HG02610 (cell line): ENCODE data around the gene AURKAIP1.
A peak's percentile ranks its signal among the peaks of the same experiment; 100 is the strongest.
"Not testable (repeated sequence)": the region's sequence is repeated elsewhere in the genome, so short reads cannot be mapped to it uniquely, and the experiment has no call there.

Experiments used
- ATAC-seq: cut with Tn5 transposase; IDR thresholded peaks from one replicate; pipeline ENCODE4 v1.9.1; 2021; ENCODE audit warnings: mild to moderate bottlenecking, moderate library complexity; ENCODE audit not compliant: unreplicated experiment

Gene AURKAIP1

DNA sequence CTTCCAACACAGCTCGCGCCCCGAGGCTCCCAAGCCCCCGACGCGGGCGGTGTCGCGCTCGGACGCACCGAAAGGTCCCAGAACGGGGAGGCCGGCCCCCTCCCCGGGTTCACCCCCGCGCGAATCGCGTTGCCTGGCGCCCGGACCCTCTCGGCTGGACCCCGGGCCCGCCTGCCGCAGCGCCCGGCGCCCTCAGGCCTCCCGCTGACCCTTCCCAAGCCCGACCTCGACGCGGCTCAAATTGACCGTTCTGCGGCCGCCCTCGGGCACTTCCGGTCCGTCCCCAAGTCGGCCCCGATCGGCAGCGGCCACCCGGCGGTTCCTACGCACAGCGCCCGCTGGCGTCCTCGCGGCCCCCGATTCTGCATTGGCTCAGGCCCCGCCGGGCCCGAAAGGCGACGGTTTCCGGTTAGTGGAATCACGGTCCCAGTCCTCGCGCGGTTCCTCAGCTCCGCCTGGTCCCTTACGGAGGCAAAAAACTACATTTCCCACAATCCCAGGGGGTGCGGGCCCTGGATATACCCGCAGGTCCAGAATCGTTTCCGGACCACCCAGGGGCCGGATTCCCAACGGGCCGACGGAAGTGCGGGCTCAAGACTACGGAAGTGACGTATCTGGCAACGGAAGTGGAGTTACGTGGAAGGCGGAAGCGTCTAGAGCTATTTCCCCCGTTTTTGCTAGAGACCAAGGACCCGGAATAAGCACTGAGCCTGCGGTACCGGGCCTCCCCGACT, at the start of gene AURKAIP1:
TSS of gene AURKAIP1 (minus strand) at position 279 of the 734 bp plus-strand sequence. CDS start 451 bp downstream, outside the sequence.
- ATAC-seq: peak; percentile 79

DNA sequence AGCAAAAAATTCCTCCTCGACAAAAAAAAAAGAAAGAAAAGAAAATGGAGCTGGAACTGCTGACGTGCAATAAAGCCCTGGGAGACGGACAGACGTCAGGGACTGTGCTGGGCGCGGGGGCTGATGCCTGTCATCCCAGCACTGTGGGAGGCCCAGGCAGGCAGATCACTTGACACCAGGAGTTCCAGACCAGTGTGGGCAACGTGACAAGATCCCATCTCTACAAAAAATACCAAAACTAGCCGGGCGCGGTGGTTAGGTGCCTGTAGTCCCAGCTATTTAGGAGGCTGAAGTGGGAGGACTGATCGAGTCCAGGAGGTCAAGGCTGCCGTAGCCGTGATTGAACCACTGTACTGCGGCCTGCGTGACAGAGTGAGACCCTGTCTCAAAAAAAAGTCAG, 49.7 kb upstream of the AURKAIP1 start:
- no peak for ATAC-seq

DNA sequence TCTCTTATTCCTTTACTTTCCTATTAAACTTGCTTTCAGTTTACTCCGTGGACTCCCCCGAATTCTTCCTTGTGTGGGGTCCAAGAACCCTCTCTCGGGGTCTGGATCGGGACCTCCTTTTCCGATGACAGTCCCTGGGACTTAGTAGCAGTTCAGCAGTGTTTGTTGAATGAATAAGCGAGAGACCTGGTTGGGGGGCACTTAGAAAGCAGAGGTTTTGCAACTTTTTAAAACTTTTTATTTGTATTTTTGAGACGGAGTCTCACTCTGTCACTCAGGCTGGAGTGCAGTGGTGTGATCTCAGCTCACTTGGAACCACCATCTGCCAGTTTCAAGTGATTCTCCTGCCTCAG, 48.2 kb upstream of the AURKAIP1 start:
- ATAC-seq: no peak

DNA sequence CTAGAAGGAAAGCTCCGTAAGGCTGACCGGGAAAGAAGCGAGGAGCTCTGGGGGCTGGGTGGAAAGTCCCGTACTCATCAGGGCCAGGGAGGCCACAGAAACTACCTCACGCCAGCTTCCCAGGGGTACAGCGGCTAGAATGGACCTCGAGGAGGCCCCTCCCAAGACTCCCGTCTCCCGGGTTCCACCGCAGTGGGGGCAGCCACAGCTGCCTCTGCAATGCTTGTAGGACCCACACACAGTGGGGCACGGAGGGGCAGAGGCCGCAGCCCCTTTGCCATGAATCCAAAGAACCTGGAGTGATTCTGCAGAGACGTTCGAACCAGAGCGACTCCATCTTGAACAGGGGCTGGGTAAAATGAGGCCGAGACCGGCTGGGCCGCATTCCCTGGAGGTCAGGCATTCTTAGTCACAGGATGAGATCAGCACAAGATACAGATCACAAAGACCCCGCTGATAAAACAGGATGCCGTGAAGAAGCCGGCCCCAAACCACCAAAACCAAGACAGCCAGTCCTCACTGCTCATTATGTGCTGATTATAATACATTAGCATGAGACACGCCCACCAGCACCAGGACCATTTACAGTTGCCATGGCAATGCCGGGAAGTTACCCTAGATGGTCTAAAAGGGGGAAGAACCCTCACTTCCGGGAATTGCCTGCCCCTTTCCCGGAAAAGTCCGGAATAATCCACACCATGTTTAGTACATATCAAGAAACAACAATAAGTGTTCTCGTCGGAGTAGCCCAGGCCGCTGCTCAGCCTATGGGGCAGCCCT, 47.6 kb upstream of the AURKAIP1 start:
- ATAC-seq: no peak

DNA sequence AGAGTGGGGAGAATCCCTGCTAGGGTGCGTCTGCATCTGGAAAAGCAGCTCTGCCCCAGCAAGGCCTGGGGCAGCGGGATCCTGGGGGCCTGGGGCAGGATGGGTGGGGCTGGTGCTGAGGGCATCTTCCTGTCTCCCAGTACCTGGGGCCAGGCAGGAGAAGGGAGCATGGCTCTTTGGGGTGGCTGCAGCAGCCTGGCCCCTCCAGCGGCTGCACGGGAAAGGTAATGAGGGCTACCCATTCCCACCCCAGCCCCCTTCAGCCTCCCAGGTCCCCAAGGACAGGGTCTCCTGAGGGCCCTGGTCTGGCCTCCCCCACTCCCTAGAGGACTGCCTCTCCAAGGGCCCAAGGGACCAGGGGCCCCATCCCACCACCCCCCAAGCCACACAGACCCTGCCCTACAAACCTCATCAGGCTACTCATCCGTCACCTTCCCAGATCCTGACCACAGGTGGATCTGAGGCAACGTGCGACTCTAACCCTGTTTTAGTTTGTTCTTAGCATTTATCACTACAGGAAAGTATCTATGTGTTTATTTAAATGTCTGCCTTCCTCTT, 47.0 kb upstream of the AURKAIP1 start:
- ATAC-seq: no peak

DNA sequence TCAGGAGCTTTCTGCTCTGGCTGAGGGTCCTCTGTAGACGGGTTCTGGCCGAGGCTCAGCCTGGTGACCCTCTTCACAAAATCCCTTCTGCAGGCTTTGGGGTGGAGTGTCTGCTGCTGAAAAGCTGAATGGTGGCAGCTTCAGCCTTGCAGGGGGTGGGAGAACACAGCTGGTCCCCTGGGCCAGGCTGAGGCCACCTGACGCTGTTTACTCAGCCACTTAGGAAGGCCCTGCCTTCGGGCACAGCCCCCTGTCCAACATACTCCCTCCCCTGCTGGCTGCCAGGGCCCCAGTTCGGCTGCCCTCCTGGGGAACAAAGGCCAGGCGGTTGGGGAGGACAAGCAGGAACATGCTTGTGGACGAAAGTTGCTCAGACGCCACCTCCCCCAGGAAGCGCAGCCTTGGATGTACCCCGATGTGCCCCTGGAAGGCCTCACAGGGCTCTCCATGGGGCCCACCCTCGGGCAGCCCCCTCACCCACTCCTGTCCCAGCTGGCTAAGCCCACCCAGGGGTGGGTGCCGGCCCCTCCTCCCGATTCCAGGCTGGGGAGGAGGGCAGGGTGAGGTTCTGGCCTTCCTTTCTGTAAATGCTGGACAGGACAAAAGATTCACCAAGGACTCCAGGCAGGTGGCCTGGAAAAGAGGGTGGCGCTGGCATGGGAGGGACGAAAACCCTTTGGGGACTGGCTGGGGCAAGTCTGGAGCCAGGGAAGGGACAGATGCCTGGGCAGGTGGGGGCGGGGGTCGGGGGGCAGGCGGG, 46.3 kb upstream of the AURKAIP1 start, which contains the start of gene ANKRD65:
TSS of gene ANKRD65 (minus strand) at position 130 of the 760 bp plus-strand sequence. CDS start 271 bp downstream, outside the sequence.
- no peak for ATAC-seq

DNA sequence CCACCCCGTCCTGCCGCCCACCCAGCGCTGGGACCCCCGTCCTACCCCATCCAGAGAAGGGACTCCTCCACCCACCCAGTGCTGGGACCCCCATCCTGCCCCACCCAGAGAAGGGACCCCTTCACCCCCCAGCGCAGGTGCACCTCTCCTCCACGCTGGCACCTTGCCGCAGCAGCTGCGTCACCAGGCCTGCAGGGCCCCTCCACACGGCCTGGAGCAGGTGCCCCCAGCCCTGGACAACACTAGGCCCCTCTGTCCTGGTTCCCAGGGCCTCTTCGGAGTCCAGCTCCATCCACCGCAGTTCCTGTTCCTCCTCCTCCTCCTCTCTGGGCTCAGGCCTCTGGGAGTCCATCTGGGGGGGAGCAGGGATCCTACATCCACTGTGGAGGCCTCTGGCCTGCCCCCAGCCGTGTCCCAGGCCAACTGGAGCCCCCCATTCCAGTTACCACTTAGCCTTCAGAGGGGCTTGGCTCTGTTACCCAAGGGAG, 45.7 kb upstream of the AURKAIP1 start:
- no peak for ATAC-seq

DNA sequence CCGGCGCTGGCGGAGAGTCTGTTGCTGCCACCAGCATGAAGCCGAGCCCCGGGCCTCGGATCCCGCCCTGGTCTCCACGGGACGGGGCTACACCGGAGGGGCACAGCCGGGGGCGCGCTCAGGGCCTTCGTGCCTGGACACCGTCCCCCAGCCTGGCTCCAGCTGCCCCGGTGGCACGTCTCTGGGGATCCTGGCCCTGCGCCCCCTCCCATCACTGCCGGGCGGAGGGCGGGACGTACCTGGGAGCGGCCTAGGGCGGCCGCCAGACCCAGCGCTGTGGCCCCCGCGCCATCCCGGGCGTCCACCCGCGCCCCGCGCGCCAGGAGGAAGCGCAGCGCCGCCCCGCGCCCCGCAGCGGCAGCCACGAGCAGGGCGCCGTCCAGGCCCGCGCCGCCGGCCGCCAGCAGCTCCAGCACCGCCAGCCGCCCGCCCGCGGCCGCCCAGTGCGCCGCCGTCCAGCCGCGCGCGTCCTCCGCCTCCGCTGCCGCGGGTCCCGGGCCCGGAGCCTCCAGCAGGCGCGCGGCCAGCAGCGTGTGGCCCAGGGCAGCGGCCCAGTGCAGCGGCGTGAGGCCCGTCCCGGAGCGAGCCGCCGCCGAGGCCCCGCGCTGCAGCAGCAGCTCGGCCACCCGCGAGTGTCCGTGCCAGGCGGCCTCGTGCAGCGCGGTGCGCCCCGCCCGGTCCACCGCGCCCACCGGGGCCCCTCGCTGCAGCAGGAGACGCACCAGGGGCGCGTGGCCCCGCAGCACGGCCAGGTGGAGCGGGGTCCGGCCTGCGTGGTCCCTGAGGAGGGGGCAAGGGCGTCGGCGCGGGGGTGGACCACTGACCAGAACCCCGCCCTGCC, 45.0 kb upstream of the AURKAIP1 start:
- ATAC-seq: no peak

DNA sequence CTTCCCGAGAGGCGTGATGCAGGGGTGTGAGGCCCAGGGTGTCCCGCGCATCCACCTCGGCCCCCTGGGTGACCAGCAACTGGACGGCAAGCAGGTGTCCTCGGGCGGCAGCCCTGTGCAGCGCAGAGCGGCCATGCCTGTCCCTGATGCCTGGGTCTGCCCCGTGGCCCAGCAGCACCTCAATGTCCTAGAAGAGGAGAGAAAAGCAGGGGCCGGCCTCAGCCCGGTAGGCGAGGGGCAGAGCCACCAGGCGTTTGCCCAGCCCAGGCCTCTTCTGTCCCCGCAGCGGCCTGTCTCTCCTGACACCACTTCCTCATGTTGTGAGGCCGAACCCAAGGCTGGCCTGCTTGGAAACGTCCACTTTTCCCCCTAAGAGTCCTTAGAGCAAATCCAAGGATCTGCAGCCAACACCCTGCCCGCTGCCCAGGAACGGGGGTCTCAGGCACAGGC, 44.4 kb upstream of the AURKAIP1 start:
- no peak for ATAC-seq

DNA sequence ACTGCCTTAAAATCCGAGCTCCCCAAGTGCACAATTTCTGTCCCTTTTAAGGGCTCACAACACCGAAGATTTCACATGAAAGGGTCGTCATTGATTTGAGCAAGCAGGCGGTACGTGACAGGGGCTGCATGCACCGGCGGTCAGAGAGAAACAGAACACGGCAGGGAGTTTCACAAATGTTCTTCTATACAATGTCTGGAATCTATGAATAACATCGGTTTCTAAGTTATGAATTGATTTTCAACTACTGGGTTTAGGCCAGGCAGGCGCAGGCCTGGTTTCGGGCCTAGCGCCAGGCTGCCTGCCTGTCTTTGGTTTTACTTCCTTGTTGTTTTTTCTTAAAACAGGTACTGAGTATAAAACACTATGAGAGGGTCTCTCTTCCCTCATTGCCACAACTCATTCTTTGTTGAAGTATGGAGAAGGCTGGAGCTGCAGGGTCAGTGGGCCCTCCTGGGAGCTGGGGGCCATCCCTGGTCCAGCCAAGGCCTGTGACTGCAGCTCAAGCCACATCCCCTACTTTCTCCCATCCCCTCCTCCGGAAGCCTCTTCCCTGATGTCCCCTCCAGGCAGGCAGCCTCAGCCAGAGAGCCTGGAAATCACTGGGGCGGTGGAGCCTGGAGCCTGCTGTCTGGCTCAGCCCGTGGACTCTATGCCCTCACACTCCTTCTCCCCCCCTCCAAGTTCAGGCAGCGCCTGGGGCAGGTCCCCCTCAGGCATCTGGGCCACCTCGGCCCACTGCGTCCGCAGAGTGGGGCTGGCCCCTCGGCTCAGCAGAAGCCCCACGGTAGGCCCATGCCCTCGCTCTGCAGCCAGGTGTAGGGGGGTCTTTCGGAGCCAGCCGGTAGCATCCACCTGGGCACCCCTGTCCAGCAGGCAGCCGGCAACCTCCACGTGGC, 43.7 kb upstream of the AURKAIP1 start:
- no peak for ATAC-seq

DNA sequence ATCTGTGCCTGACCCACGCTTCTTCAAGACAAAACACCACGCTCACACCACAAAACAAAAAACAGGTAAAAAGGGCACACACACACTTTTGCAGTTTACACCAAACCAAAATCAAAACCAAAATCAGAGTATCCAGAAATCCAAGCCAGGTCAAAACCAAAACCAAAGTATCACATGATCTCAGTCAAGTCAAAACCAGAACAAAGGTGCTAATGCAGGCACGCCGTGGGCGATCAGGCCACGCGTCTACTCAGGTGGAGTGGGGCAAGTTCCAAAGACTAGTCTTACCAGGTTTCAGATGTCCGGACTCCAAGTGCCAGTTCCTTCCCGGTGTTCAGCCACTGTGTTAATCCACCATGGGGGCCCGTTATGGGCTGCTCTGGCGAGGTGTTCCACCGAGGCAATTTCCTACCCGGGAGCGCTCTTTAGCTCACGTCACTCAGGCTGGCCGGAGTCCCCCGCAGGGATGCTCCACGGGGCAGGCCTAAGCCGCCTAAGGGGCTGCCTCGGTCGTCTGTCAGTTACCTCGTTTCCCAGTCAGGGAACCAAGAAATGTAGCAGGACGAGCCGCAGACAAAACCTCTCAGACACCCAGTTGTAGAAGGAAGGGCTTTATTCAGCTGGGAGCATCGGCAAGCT, 42.9 kb upstream of the AURKAIP1 start:
- ATAC-seq: not testable (repeated sequence)

DNA sequence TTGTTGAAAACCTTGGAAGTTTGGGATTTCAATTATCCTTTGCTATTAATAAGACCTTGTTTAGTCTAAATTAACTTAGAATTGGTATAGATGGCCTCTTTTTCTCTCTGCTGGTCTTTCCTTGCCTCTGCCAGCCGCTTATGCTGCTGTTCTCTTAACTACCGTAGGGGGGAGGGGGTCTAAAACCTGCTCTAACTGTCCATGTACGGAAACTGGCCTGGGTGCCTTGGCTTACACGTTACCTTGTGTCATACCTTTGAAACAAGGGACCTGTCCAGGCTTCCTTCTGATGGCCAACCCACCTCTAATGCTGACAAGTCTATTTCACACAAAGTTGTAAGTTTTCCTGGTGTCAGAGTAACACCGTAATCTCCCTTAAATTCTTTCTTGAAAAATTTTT, 42.4 kb upstream of the AURKAIP1 start:
- not testable (repeated sequence) for ATAC-seq

DNA sequence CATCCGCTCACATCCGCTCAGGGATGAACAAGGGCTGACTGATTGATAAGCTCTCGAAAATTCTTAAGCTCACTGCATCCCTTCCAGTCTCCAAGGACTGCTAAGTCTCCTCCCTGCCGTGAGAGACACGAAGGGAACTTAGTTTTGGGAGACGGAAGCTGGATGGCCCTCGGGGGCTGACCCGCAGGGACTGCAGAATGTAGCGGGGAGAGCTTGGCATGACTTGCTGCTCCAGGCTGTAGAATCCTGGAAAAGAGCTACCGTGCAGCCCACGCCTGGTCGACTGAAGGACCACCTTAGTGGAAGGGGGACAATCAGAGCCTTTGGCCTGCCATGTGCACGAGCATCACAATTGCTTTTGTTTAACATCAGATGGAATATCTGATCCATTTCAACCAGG, 40.7 kb upstream of the AURKAIP1 start:
- ATAC-seq: no peak

DNA sequence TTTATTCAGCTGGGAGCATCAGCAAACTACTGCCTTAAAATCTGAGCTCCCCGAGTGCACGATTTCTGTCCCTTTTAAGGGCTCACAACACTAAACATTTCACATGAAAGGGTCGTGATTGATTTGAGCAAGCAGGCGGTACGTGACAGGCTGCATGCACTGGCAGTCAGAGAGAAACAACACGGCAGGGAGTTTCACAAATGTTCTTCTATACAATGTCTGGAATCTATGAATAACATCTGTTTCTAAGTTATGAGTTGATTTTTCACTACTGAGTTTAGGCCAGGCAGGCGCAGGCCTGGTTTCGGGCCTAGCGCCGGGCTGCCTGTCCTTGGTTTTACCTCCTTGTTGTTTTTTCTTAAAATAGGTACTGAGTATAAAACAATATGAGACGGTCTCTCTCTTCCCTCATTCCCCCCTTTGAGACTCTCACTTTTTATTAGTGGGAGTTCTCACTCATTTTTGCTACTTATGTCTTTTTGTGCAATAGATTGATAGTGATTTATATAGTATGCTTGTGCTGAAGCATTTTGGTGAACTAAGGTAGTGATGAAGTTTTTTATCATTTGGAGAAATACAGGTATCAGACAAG, 37.4 kb upstream of the AURKAIP1 start:
- not testable (repeated sequence) for ATAC-seq

DNA sequence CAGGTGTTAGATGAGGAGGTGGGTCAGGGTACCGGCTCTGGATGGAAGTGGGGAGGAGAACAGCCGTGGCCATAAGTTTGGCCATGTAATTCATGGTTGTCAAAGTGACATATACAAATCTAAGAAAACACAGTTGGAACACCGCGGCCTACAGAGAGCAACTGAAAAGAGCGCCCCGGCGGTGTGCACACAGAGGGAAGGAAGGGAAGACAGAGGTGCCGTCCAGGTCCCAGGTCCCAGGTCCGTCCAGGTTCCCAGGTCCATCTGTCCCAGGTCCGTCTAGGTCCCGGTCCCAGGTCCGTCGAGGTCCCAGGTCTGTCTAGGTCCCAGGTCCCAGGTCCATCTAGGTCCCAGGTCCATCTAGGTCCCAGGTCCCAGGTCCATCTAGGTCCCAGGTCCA, 36.6 kb upstream of the AURKAIP1 start:
- ATAC-seq: no peak

DNA sequence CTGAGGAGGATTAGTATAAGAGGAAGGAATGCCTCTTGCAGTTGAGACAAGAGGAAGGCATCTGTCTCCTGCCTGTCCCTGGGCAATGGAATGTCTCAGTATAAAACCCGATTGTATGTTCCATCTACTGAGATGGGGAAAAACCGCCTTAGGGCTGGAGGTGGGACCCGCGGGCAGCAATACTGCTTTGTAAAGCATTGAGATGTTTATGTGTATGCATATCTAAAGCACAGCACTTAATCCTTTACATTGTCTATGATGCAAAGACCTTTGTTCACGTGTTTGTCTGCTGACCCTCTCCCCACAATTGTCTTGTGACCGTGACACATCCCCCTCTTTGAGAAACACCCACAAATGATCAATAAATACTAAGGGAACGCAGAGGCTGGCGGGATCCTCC, 35.2 kb upstream of the AURKAIP1 start:
- not testable (repeated sequence) for ATAC-seq

DNA sequence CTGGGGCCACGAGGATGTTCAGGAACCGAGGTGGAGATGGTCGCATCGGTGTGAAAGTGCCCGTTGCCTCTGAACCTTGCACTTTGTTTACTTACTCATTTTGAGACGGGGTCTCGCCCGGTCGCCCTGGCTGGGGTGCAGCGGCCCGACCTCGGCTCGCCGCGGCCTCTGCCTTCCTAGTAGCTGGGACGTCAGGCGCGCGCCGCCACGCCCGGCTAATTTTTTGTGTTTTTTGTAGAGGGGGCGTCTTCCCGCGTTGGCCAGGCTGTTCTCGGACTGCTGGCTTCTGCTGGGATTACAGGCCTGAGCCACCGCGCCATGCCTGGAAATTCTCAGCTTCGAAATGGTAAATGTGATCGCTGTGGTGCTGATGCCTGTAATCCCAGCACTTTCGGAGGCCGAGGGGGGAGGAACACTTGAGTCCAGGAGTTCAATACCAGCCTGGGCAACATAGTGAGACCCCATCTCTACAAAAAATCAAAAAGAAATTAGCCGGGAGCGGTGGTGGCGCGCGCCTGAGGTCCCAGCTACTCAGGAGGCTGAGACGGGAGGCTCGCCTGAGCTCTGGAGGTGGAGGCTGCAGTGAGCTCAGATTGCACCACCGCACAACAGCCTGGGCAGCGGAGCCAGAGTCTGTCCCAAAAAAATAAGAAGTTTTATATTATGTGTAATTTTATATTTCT, 32.8 kb upstream of the AURKAIP1 start:
- ATAC-seq: peak; percentile 10
